Prostate gland (tissue), 2 donors: Measurements from ENCODE around the gene FRA10AC1.
A peak's percentile ranks its signal among the peaks of the same experiment; 100 is the strongest.

ENCODE experiments used
- POLR2A ChIP-seq: fragments of 450-650 bp; IDR thresholded peaks from one replicate; pipeline ENCODE4 v1.6.1; 2016; ENCODE audit warnings: antibody characterized with exemption, mild to moderate bottlenecking
- TF ChIP-seq, protein P1 (sequence below), 4 experiments: fragments of 200-600 bp in 2 of 4; fragments of 450-650 bp in 2 of 4; sonication (generic) in 2 of 4; IDR thresholded peaks; 1 replicate in 3 of 4; 2 replicates in 1 of 4; pipeline ENCODE4 v1.5.1; 2016 to 2019; ENCODE audit warnings: antibody characterized with exemption in 4 of 4, mild to moderate bottlenecking in 2 of 4, moderate library complexity in 2 of 4

DNA sequence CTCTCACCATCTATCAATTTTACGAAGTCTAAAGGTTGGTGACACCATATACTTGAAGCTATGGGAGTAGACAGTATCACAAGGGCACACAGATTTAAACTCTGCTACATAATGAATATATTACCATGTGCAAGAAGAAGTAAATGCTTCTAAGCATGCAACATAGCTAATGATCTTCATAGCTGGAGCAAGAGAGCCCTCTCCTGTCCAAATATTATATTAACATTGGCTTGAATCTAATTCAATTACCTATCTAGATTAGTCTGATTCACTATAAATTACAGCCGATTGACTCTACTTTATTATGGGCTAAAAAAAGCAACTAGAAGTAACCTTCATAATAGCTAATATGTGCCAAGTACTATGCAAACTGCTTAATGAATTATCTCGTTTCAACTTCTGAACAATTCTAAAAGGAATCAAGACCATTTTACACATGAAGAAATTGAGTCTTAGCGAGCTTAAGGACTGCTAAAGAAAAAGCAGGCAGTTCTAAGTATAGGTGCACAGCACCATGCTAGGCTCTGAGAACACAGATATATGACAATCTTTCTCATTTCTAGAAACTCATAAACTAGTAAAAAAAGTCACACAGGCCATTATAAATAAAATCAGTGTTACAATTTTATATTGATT is 21.9 kb downstream of the FRA10AC1 start:
- no peak for TF ChIP-seq POLR2A
- TF ChIP-seq, protein P1, sequence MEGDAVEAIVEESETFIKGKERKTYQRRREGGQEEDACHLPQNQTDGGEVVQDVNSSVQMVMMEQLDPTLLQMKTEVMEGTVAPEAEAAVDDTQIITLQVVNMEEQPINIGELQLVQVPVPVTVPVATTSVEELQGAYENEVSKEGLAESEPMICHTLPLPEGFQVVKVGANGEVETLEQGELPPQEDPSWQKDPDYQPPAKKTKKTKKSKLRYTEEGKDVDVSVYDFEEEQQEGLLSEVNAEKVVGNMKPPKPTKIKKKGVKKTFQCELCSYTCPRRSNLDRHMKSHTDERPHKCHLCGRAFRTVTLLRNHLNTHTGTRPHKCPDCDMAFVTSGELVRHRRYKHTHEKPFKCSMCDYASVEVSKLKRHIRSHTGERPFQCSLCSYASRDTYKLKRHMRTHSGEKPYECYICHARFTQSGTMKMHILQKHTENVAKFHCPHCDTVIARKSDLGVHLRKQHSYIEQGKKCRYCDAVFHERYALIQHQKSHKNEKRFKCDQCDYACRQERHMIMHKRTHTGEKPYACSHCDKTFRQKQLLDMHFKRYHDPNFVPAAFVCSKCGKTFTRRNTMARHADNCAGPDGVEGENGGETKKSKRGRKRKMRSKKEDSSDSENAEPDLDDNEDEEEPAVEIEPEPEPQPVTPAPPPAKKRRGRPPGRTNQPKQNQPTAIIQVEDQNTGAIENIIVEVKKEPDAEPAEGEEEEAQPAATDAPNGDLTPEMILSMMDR (IDR thresholded peaks at IDR 0.05), result peak in 3 of 4 experiments; percentile 32 to 60 (median 56)
